HG03354 (cell line): ENCODE measurements around the gene UBE2G2.

Experiments used
- ATAC-seq: cut with Tn5 transposase; IDR thresholded peaks from one replicate; pipeline ENCODE4 v1.9.1; 2021; ENCODE audit warnings: mild to moderate bottlenecking; ENCODE audit not compliant: unreplicated experiment, poor library complexity, severe bottlenecking

UBE2G2 gene

DNA sequence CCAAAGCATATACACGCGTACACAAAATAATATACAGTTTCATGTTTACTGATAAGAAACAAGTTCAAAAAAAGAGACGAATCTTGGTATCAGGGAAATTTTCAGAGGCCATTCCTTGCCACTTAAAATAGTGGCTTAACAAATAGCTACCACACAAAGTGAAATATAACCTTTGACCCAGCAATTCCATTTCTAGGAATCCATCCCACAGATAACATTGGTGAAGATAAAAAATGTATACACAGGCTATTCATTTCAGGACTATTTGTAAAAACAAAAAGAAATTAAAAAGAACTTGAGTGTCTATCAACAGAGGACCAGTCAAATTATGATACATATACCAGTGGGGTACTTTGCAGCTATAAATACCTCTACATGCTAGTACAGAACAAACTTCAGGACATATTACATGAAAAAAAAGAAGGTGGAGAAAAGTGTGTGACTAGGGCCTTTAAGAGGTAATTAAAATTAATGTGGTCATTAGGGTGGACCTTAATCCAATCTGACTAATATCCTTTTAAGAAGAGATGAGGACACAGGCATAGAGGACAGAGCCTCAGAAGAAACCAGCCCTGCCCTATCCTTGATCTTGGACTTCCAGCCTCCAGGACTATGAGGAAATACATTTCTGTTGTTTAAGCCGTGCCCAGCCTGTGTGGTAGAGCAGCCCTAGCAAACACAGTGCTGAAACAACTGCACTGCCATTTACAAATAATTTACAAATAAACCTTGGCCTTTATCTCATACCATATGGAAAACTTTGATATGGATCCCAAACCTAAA, 7.8 kb downstream of the UBE2G2 start:
- no peak for ATAC-seq

DNA sequence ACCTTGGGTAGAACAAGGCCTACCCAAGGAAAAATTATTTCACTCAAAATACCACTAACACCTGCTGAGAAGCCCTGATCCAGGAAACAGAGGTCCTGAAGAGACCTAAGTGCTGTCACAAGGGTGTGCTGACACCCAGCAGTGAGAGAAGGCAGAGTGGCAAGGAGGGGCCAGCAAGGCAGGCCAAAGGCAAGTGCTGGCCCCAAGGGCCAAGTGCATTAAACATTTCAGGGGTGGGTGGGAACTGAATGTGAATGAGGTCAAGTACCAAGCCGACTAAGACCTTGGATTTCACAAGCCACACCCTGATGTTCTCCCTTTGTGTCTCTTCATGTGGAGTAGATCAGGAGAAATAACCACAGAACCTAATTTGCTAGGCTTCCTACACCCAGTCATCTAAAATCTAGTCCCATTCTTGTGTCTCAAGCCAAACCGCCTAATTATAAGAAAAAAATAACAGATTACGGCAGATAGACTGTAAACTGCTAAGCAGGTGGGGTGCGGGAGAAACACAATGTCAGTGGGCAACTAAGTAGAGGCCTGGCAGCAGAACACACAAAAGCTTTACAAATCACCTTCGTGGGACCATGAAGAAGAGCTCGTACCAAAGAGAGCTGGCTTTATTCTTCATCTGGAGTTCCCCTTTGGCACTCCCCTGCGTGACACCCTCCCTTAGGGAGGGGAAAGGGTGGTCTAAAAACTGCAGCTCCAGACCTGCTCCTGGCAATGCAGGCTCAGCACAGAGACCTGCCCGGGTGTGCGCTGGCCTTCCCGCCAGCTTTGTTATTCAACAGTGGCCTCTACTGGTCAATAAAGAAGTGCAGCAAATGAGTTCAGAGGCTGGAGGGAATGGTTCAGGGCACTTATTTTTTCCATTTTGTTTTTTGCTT, 8.7 kb downstream of the UBE2G2 start:
- peak; percentile 69 for ATAC-seq

DNA sequence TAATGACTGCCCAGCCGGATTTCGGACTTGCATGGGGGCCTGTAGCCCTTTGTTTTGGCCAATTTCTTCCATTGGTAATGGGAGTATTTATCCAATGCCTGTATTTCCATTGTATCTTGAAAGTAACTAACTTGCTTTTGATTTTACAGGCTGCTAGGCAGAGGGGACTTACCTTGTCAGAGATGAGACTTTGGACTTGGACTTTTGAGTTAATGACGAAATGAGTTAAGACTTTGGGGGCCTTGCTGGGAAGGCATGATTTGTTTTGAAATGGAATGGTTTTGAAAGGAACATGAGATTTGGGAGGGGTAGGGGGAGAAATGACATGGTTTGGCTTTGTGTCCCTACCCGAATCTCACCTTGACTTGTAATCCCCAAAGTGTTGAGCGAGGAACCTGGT, 9.6 kb downstream of the UBE2G2 start:
- ATAC-seq = no peak

DNA sequence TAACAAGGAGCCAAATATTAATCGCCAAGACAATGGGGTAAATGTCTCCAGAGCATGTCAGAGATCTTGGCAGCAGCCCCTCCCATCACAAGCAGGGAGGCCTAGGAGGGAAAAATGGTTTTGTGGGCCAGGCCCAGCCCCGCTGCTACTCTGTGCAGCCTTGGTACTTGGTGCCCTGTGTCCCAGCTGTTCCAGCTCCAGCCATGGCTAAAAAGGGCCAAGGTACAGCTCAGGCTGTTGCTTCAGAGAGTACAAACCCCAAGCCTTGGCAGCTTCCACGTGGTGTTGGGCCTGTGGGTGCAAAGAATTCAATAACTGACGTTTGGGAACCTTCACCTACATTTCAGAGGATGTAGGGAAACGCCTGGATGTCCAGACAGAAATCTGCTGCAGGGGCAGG, 10.4 kb downstream of the UBE2G2 start:
- ATAC-seq = no peak

DNA sequence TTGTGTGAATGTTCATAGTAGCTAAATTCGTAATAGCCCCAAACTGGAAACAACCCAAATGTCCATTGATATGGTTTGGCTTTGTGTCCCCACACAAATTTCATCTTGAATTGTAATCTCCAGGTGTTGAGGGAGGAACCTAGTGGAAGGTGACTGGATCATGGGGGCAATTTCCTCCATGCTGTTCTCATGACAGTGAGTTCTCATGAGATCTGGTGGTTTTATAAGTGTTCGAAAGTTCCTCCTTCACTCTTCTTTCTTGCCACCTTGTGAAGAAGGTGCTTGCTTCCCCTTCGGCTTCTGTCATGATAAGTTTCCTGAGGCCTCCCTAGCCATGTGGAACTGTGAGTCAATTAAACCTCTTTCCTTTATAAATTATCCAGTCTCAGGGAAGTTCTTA, 11.3 kb downstream of the UBE2G2 start:
- no peak for ATAC-seq

DNA sequence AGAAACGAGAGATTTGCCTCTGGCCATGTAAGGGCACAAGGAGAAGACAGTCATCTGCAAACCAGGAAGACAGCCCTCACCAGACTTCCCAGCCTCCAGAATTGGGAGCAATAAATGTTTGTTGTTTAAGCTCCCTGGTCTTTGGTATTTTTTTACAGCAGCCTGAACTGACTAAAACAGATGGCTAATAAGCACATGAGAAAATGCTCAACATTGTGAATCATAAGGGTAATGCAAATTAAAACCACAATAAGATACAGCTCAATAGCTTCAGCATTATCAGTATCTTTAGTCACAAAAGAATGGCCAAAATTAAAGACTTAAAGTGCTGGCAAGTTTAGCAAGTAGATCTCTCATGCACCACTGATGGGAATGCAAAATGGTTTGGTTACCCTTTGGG, 11.7 kb downstream of the UBE2G2 start:
- no peak for ATAC-seq

DNA sequence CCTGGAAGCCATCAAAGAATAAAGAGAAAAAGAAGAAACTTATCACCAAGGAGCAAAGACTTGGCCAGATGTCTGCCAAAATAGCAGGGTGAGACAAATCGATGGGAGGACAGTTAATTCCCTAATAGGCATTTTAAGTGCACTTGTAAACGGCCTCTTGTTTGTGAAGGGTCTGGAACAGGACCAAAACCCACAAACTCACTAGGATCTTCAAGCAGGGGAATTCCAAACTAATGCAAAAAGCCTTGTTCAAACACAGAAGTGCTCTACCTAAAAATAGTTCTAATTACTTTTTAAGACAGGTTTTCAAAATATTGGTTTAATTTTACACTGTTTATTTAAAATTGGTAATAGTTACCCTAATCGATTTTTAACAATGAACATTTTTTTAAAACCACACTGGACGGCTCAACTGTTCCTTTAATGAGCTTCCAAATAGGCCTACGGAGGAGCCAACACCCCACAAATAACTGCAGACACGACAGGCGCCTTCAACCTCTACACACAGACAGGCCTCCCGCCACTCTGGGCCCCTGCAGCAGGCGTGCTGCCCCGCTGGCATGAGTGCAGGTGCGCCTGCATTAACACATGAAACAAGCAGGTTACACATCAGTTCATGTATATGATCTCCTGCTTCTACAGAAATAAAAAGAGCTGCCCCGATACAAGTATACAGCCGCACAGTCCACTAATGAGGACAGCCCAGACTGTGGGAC, 15.8 kb downstream of the UBE2G2 start:
- no peak for ATAC-seq

DNA sequence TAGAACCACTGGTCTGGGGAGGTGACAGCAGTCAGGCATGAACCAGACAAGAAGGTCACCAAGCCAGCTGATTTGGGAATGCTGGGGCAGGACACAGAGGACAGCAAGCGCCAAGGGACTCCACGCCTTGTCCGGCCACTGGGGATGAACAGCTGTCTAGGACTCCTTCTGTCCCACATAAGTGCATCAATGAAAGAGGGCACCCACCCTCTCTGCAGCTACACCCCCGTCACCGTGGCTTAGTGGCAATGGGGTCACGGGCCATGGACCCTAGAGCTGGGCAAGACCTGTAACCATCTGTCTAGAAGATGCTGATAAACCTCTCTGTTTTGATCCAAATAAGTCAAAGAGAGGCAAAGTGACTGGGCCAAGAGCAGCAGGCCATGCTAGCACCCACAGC, 16.8 kb downstream of the UBE2G2 start:
- no peak for ATAC-seq

DNA sequence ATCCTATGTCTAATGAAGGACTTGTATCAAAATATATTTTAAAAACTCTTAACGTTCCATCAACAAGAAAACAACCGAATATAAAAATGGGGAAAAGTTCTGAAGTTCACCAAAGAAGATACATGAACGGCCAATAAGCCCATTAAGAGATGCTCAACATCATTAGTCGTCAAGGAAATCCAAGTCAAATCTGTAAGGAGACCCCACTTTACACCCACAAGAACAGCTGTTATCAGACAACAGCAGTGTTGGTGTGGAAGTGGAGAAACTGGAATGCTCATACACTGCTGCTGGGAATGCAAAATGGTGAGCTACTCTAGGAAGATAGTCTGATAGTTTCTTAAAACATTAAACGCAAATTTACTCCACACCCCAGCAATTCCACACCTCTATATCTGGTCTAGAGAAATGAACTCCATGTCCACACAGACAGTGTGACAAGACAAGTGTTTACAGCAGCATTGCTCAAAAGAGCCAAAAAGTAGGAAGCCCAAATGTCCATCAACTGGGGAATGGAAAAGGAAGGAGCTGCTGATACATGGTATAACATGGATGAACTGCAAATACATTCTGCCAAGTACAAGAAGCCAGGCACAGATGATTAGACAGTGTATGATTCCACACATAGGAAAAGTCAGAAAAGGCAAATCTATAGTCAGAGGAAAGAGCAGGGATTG, 18.5 kb downstream of the UBE2G2 start:
- no peak for ATAC-seq

DNA sequence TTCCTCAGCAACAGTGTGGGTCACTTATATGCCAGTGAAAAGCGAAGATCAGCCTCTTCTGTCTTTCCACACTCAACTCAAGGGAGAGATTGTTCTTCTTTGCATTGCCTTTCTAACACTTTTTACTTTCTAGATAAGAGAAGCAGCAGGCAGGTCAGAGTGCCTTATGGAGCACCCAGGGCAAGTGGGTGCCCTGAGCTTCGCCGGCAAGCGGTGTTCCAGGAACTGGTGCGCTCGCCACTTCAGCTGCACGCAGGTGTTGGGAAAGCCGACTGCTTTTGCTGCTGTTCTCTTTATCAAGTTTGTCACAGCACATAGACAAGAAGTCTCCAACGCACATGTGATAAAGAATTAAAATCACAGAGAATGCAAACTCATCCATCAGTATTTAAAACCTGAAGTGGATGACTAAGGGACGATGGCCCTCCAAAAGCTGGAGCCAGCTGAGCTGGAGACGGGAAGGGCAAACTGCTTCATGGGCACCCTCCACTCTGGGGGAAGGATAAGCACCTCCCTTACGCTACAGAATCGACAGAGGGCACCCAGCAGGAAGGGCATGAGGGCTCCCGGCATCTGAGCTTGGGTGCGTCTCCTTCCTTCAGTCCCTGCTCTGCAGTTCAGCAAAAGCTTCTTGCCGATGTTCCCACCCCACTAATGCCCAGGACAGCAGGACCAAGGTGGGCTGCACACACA, 20.7 kb downstream of the UBE2G2 start:
- no peak for ATAC-seq

DNA sequence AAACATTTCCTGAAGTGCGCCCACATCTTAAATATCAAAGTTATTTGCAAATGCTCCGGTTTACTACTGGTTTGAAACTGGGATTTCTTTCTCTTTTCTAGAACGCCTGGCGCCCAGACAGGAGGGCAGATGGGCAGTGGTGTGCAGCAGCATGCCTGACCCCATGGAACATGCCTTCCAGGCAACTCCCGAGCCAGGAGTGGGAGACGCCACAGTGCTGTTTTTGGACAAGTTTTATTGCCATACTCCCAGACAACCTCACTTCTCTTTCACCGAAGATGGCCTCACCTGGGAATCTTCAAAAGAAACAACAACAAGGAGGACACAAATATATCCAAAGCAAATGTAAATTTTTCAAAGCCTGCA, 21.5 kb downstream of the UBE2G2 start:
- no peak for ATAC-seq

DNA sequence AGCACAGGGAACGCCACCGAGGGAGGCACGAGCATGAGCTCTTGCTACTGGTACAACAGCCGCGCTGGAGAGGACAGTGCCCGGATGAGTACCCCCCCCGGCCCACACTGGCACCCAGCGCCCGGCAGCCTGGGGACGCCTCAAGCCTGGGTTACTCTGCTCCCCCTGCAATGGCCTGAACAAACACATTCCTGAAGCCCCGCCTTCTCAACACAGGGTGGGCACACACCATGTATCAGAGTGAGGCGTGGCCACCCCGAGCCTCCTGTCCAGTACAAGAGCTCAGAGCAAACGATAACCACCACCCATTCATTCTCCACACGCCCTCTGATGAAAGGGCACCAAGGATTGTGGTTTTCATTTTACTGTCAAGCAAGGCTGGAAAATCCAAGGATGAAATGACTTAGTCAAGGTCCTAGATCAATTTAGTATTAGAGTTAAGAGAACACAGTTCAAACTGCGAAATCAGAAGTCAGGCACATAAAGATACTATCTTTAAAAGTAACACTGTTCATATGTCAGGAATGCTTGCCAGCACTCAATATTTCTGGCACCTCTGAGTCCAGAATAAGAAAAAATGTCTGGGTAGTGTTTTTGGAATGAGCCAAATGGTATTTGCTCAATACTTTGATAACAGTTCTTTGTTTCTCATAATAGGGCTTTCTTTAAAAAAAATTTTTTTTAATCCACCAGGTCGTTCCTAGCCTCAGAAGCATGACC, 22.0 kb downstream of the UBE2G2 start:
- ATAC-seq = no peak

DNA sequence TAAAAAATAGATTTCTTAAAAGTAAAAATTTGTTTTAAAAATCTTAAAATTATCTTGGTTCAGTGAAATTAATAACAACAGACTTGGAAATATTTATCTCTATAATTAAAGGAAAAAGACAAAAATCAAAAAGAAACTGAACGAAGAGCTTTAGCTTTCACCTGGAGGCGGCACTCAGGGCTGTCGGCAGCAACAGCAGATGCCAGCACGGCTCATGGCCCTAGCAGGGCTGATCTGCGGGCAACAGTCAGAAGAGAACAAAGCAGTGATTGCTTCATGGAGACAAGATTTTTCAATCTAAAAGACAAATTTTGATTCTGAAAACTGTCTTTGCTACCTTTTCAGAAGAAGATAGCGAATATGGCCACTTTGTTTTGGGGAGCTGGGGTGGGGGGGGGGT, 22.6 kb downstream of the UBE2G2 start:
- ATAC-seq = no peak

DNA sequence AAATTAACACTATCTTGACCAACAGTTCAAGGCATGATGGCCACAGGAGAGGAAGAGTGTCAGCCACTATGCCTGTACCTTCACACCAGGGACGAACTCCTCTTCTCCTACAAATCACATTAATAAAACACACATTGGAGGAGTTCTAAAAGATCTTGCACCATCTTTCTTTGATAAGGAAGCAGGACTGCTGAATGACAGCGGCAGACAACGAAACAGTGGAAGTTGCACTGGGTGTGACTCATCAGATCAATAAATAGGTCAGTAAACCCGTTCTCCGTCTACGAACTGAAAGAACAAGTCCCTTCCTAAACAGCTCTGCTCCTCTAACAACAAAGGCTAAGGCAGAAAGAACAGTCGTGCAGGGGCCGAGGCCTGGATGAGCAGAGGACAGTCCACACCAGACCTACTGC, 23.1 kb downstream of the UBE2G2 start:
- no peak for ATAC-seq

DNA sequence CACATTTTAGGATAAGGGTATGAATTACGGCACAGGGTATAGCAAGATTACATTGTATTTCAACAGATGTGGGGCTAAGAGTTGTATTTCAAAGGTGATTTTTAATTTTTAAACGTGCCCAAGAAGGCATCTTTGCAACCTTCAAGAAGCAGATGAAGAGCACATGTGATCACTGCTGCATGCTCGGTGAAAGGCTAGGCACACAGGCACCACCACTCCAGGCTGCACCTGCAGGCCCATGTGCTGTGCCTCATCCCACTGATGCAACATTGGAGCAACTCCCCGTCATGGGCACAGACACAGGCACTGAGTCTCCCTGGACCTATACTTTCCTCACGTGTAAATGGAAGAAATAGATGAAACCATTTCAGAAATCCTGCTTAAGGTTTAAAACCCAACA, 23.5 kb downstream of the UBE2G2 start:
- no peak for ATAC-seq

DNA sequence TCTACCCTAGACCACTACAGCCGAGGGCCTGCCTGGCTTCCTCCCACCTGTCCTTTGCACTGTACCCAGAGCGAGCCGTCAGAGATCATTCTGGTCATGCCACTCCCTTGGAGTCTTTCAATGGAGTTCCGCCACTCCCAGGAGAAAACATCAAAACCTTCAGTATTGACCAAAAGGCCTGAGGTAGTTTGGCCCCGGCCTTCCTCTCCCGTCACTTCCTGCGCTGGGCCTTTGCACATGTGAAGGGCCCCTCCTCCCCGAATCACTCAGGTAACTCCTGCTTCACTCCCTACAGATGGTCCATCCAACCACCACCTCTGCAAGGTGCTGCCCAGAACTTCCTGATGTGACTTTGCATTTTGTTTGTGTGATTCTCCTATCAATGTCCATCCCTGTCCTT, 26.6 kb downstream of the UBE2G2 start:
- no peak for ATAC-seq

DNA sequence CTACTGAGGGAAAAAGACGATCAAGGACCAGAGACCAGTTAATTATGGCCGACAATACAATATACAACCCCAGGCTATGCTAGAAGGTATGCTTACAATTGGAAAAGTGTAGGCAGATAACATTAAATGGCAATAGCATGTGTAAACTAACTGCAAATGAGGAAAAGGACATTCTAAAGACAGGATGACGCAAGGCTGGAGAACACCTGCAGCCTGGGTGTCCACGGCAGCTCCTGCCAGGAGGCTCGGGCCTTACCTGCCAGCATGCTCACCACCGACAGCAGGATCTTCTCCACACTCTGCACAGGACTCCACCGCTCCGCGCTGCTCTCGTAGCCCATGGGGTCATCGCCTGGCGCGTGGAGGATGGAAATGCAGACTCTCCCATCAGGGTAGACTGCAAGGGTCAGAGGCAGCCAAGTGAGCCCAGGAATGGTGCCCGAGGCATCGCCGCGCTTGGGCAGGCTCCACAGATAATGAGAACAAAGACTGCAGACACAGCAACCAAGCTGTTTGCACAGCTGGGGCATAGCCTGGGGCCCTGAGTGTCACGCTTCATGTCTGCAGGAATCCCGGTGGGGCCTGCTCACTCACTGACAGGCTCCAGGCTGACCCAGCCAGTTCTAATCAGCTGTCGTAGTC, 28.2 kb downstream of the UBE2G2 start:
- no peak for ATAC-seq

DNA sequence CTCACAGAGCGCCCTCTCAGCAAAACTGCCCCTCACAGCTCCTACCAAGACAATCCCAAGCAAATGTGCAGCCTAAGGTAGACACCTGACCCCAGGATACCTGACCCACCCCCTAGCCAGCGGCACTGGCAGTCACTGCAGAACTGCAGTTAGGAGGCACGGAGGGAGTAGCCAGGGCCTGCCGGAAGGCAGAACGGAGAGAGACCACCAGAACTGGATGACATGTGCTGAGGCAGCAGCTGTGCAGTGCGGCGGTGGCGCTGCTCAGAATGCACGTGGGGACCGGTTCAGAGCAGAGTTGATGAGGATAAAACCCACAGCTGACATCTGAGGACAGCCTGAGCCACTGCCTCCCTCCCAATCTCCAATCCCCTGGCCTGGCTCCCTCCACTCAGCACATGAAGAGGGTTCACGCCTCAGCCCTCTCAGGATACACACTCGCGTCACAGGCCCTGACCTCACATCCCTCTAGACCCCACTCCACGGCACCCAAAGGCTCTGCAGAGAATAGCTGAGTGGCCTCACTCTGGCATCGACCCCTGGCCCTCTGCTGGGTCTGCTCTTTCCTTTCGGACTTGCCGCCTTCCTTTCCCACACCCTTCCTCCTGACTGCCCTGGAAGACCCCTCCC, 29.6 kb downstream of the UBE2G2 start:
- ATAC-seq = no peak
